ENCODE data around the gene BCAR1.

- TF ChIP-seq CTCF (IDR thresholded peaks at IDR 0.05) (no peak), POLR2A (IDR thresholded peaks at IDR 0.05) (no peak)
Observed at GRCh38 chr16:75244225-75244809, 7.1 kb downstream of the BCAR1 start.
